K562 (cell line): ENCODE data around the gene BDH1. TPM values are rescaled to one million over a fixed set of nuclear protein-coding genes. Genes with fewer than 3 reads are reported as not detected.

Experiments used
- TOE1 ChIP-seq, 2 experiments: fragments of 450-650 bp in 1 of 2; sonication (generic) in 1 of 2; formaldehyde crosslinking in 1 of 2; IDR thresholded peaks; 2 replicates each; pipeline versions ENCODE4 v1.7.1 to v1.8.0; 2016 to 2022; ENCODE audit warnings: borderline replicate concordance in 2 of 2, mild to moderate bottlenecking in 2 of 2, antibody characterized with exemption in 1 of 2, inconsistent platforms in 1 of 2, low read depth in 1 of 2, missing genetic modification reagents in 1 of 2, moderate library complexity in 1 of 2
- polyA plus RNA-seq, 8 experiments: library from polyadenylated mRNA; depleted of rRNA in 4 of 8; stranded (reverse) in 5 of 8; unstranded in 3 of 8; fragments of >200 nt; fragmentation: Nextera tagmentation in 2 of 8; fragmentation: Illumina TruSeq in 1 of 8; extraction: Ambion mirVana in 2 of 8; extraction: Trizol in 1 of 8; gene quantifications; 2 replicates each; pipeline versions ENCODE4 v1.2.1 to v1.2.3, GENCODE V29; 2011 to 2014; ENCODE audit warnings: inconsistent platforms in 1 of 8, missing spikeins in 1 of 8
- total RNA-seq, 7 experiments: library from RNA; depleted of rRNA in 6 of 7; stranded (reverse); fragments of >200 nt in 6 of 7; fragmentation: Illumina TruSeq in 2 of 7; extraction: Trizol in 2 of 7; gene quantifications; 2 replicates each; pipeline versions ENCODE4 v1.2.1 to v1.2.3, GENCODE V29; 2011 to 2021; ENCODE audit warnings: low replicate concordance in 1 of 7
- TF ChIP-seq, protein P1 (sequence below): fragments of 450-650 bp; IDR thresholded peaks from 2 replicates; pipeline ENCODE4 v1.6.1; 2016; ENCODE audit warnings: mild to moderate bottlenecking, moderate library complexity

BDH1 gene
- total and polyA plus RNA-seq, 9 of the 15 experiments (the other 6 are each of a cell fraction or from before 2014, with no cell fraction given), result 0.07 to 0.89 (median 0.12) TPM; not detected in 3

DNA sequence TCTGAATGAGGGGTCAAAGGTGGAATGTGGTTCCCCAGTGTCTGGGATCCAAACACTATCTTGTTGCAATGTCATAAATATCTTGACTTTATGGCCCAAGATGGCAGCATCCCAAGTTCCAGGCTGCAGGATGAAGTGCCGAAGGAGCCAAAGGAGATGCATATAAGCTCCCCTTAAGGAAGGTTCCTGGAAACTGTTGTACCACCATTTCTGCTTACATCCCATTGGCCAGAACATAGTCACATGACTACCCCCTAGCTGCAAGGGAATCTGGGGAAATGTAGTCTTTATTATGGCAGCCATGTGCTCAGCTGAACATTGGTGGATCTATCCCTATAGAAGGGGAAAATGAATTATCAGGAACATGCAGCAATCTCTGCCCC is 54.3 kb downstream of the BDH1 start (continued):
- TF ChIP-seq, protein P1, sequence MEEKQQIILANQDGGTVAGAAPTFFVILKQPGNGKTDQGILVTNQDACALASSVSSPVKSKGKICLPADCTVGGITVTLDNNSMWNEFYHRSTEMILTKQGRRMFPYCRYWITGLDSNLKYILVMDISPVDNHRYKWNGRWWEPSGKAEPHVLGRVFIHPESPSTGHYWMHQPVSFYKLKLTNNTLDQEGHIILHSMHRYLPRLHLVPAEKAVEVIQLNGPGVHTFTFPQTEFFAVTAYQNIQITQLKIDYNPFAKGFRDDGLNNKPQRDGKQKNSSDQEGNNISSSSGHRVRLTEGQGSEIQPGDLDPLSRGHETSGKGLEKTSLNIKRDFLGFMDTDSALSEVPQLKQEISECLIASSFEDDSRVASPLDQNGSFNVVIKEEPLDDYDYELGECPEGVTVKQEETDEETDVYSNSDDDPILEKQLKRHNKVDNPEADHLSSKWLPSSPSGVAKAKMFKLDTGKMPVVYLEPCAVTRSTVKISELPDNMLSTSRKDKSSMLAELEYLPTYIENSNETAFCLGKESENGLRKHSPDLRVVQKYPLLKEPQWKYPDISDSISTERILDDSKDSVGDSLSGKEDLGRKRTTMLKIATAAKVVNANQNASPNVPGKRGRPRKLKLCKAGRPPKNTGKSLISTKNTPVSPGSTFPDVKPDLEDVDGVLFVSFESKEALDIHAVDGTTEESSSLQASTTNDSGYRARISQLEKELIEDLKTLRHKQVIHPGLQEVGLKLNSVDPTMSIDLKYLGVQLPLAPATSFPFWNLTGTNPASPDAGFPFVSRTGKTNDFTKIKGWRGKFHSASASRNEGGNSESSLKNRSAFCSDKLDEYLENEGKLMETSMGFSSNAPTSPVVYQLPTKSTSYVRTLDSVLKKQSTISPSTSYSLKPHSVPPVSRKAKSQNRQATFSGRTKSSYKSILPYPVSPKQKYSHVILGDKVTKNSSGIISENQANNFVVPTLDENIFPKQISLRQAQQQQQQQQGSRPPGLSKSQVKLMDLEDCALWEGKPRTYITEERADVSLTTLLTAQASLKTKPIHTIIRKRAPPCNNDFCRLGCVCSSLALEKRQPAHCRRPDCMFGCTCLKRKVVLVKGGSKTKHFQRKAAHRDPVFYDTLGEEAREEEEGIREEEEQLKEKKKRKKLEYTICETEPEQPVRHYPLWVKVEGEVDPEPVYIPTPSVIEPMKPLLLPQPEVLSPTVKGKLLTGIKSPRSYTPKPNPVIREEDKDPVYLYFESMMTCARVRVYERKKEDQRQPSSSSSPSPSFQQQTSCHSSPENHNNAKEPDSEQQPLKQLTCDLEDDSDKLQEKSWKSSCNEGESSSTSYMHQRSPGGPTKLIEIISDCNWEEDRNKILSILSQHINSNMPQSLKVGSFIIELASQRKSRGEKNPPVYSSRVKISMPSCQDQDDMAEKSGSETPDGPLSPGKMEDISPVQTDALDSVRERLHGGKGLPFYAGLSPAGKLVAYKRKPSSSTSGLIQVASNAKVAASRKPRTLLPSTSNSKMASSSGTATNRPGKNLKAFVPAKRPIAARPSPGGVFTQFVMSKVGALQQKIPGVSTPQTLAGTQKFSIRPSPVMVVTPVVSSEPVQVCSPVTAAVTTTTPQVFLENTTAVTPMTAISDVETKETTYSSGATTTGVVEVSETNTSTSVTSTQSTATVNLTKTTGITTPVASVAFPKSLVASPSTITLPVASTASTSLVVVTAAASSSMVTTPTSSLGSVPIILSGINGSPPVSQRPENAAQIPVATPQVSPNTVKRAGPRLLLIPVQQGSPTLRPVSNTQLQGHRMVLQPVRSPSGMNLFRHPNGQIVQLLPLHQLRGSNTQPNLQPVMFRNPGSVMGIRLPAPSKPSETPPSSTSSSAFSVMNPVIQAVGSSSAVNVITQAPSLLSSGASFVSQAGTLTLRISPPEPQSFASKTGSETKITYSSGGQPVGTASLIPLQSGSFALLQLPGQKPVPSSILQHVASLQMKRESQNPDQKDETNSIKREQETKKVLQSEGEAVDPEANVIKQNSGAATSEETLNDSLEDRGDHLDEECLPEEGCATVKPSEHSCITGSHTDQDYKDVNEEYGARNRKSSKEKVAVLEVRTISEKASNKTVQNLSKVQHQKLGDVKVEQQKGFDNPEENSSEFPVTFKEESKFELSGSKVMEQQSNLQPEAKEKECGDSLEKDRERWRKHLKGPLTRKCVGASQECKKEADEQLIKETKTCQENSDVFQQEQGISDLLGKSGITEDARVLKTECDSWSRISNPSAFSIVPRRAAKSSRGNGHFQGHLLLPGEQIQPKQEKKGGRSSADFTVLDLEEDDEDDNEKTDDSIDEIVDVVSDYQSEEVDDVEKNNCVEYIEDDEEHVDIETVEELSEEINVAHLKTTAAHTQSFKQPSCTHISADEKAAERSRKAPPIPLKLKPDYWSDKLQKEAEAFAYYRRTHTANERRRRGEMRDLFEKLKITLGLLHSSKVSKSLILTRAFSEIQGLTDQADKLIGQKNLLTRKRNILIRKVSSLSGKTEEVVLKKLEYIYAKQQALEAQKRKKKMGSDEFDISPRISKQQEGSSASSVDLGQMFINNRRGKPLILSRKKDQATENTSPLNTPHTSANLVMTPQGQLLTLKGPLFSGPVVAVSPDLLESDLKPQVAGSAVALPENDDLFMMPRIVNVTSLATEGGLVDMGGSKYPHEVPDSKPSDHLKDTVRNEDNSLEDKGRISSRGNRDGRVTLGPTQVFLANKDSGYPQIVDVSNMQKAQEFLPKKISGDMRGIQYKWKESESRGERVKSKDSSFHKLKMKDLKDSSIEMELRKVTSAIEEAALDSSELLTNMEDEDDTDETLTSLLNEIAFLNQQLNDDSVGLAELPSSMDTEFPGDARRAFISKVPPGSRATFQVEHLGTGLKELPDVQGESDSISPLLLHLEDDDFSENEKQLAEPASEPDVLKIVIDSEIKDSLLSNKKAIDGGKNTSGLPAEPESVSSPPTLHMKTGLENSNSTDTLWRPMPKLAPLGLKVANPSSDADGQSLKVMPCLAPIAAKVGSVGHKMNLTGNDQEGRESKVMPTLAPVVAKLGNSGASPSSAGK, result peak; percentile 63; the same call in 1 of the 2 replicates
- TF ChIP-seq TOE1 (IDR thresholded peaks at IDR 0.05; ENCODE audit: borderline replicate concordance) (peak; percentile 93), TOE1 (CRISPR knock-in tag; IDR thresholded peaks at IDR 0.05; ENCODE audit: borderline replicate concordance, low read depth) (no peak)
